Activated CD4-positive, alpha-beta T cell treated with anti-CD3 and anti-CD28 coated beads for 36 hours (primary cell): ENCODE measurements around the gene UMAD1. TPM values are rescaled to one million over a fixed set of nuclear protein-coding genes. Genes with fewer than 3 reads are reported as not detected.
A peak's percentile ranks its signal among the peaks of the same experiment; 100 is the strongest.
"Not testable (repeated sequence)": the region's sequence is repeated elsewhere in the genome, so short reads cannot be mapped to it uniquely, and the experiment has no call there.

Experiments
- ATAC-seq: fragments of 200-7000 bp; cut with Tn5 transposase; one replicate; pipeline ENCODE4 v1.10.0; 2021; ENCODE audit warnings: mild to moderate bottlenecking, moderate library complexity
- CTCF ChIA-PET: fragments of 350-600 bp; sonication (Branson Sonifier 250); formaldehyde crosslinking; loops from one replicate; lab custom pipeline; 2021; ENCODE audit warnings: antibody characterized with exemption; lab: Charles Lee
- POLR2A ChIA-PET: fragments of 350-600 bp; sonication (Branson Sonifier 250); formaldehyde crosslinking; loops from one replicate; lab custom pipeline; 2021; ENCODE audit warnings: antibody characterized with exemption, inconsistent platforms; lab: Charles Lee
- DNase-seq: peaks from one replicate; pipeline ENCODE4 v3.0.0-alpha.2; 2020
- H3K27ac Mint-ChIP-seq: one replicate; pipeline ENCODE4 v1.8.0; 2021; ENCODE audit warnings: mixed read lengths
- H3K27me3 Mint-ChIP-seq: one replicate; pipeline ENCODE4 v1.8.0; 2021; ENCODE audit warnings: mixed read lengths
- H3K36me3 Mint-ChIP-seq: one replicate; pipeline ENCODE4 v1.8.0; 2021; ENCODE audit warnings: low read depth, mixed read lengths
- H3K4me1 Mint-ChIP-seq: one replicate; pipeline ENCODE4 v1.8.0; 2021; ENCODE audit warnings: mixed read lengths
- H3K4me3 Mint-ChIP-seq: one replicate; pipeline ENCODE4 v1.8.0; 2021; ENCODE audit warnings: mild to moderate bottlenecking, moderate library complexity, mixed read lengths
- H3K9me3 Mint-ChIP-seq: one replicate; pipeline ENCODE4 v1.8.0; 2021; ENCODE audit warnings: low read depth, mixed read lengths
- intact Hi-C, 2 experiments: fragments of 100-400 bp; cut with DNase I in 1 of 2; cut with micrococcal nuclease in 1 of 2; formaldehyde crosslinking; loops; one replicate each; pipeline versions ENCODE4 v1.14.2 to v1.15.1; 2022 to 2024; cut with DNase I, micrococcal nuclease
- total RNA-seq, 2 experiments: library from RNA; stranded (reverse); gene quantifications; one replicate each; pipeline ENCODE4 v1.2.3, GENCODE V29; 2021

Gene UMAD1
- total RNA-seq, 2 experiments from 2014 or later = 13.1 to 14.5 TPM

GRCh38 chr7:7816816-7817536 lies 176.4 kb downstream of the UMAD1 start:
- ChIA-PET POLR2A (no interaction called here), CTCF (no interaction called here)
- DNase-seq (peak; percentile 28), ATAC-seq (peak; percentile 79)
- Mint-ChIP-seq H3K9me3 (no peaks in the 10 kb centered on the region), H3K36me3 (peaks cover 18% of the 10 kb centered on the region), H3K27ac (no peak overlapping the region), H3K4me1 (peaks cover 36% of the 10 kb centered on the region), H3K4me3 (no peak overlapping the region), H3K27me3 (no peaks in the 10 kb centered on the region)
- intact Hi-C loops = loop anchor here (1.0 to 5.0 kb wide), 2 partner anchors 45 to 177 kb away; partner anchors contain the start of gene UMAD1 (in 1 of the 2)

GRCh38 chr7:7817748-7818147 lies 177.2 kb downstream of the UMAD1 start:
- Mint-ChIP-seq H3K27ac (peak overlapping the region; percentile 9), H3K36me3 (peaks cover 18% of the 10 kb centered on the region), H3K4me1 (peaks cover 36% of the 10 kb centered on the region), H3K27me3 (no peaks in the 10 kb centered on the region), H3K9me3 (no peaks in the 10 kb centered on the region), H3K4me3 (no peak overlapping the region)
- ChIA-PET POLR2A (no interaction called here), CTCF (no interaction called here)
- no peak for ATAC-seq
- intact Hi-C loops = loop anchor here (1.0 to 5.0 kb wide), 2 partner anchors 45 to 177 kb away; partner anchors contain the start of gene UMAD1 (in 1 of the 2)
- DNase-seq = no peak

- H3K27ac Mint-ChIP-seq, H3K4me3 Mint-ChIP-seq, DNase-seq, POLR2A ChIA-PET, ATAC-seq, H3K9me3 Mint-ChIP-seq, CTCF ChIA-PET, H3K27me3 Mint-ChIP-seq: not testable (repeated sequence)
- intact Hi-C loops = loop anchor here in 1 of 2 experiments (5.0 kb wide), 1 partner anchor 46 kb away; no protein-coding TSS in a partner anchor
- Mint-ChIP-seq H3K36me3 (peaks cover 18% of the 10 kb centered on the region), H3K4me1 (peaks cover 36% of the 10 kb centered on the region)
Observed at GRCh38 chr7:7818179-7818578, 177.6 kb downstream of the UMAD1 start.

- Mint-ChIP-seq H3K36me3 (peaks cover 21% of the 10 kb centered on the region), H3K27ac (no peak overlapping the region), H3K27me3 (no peaks in the 10 kb centered on the region), H3K9me3 (no peaks in the 10 kb centered on the region), H3K4me1 (peaks cover 36% of the 10 kb centered on the region), H3K4me3 (no peak overlapping the region)
- intact Hi-C loops = loop anchor here in 1 of 2 experiments (5.0 kb wide), 1 partner anchor 47 kb away; no protein-coding TSS in a partner anchor
- ATAC-seq (no peak), DNase-seq (no peak)
- ChIA-PET CTCF (no interaction called here), POLR2A (interaction anchor here (0.8 kb wide), 1 partner anchor 50 kb away, joined by 3 read pairs; no protein-coding TSS in a partner anchor)
Observed at GRCh38 chr7:7819442-7820247, 179.1 kb downstream of the UMAD1 start.

- Mint-ChIP-seq H3K27ac (no peak overlapping the region), H3K27me3 (no peaks in the 10 kb centered on the region), H3K36me3 (peaks cover 22% of the 10 kb centered on the region), H3K4me3 (no peak overlapping the region), H3K4me1 (peaks cover 31% of the 10 kb centered on the region), H3K9me3 (peaks cover 3% of the 10 kb centered on the region)
- no peak for ATAC-seq
- CTCF ChIA-PET = interaction anchor here (0.7 to 1.8 kb wide), 2 partner anchors 139 to 215 kb away, joined by 3 to 6 read pairs; no protein-coding TSS in a partner anchor
- intact Hi-C loops = no loop called here
- POLR2A ChIA-PET = no interaction called here
- no peak for DNase-seq
Observed at GRCh38 chr7:7820409-7820808, 179.9 kb downstream of the UMAD1 start.

GRCh38 chr7:7820939-7821338 lies 180.4 kb downstream of the UMAD1 start:
- H3K27ac Mint-ChIP-seq = no peak overlapping the region
- H3K9me3 Mint-ChIP-seq = peaks cover 3% of the 10 kb centered on the region
- POLR2A ChIA-PET = no interaction called here
- DNase-seq = no peak
- intact Hi-C loops = no loop called here
- no peak for ATAC-seq
- peaks cover 20% of the 10 kb centered on the region for H3K36me3 Mint-ChIP-seq
- peaks cover 25% of the 10 kb centered on the region for H3K4me1 Mint-ChIP-seq
- H3K4me3 Mint-ChIP-seq = no peak overlapping the region
- H3K27me3 Mint-ChIP-seq = no peaks in the 10 kb centered on the region
- CTCF ChIA-PET = interaction anchor here (0.7 to 1.8 kb wide), 2 partner anchors 140 to 214 kb away, joined by 3 to 6 read pairs; no protein-coding TSS in a partner anchor

GRCh38 chr7:7821517-7821916 lies 181.0 kb downstream of the UMAD1 start:
- ATAC-seq = no peak
- H3K4me1 Mint-ChIP-seq = peaks cover 19% of the 10 kb centered on the region
- CTCF ChIA-PET = interaction anchor here (0.6 to 1.8 kb wide), 2 partner anchors 40 to 141 kb away, joined by 3 to 6 read pairs; no protein-coding TSS in a partner anchor
- H3K4me3 Mint-ChIP-seq = no peak overlapping the region
- intact Hi-C loops = no loop called here
- POLR2A ChIA-PET = no interaction called here
- H3K27ac Mint-ChIP-seq = no peak overlapping the region
- peaks cover 3% of the 10 kb centered on the region for H3K9me3 Mint-ChIP-seq
- no peaks in the 10 kb centered on the region for H3K27me3 Mint-ChIP-seq
- H3K36me3 Mint-ChIP-seq = peaks cover 22% of the 10 kb centered on the region
- DNase-seq = no peak

- H3K27me3 Mint-ChIP-seq, H3K9me3 Mint-ChIP-seq: not testable (repeated sequence)
Observed at GRCh38 chr7:7825294-7825693, 184.7 kb downstream of the UMAD1 start.

GRCh38 chr7:7829667-7830066 lies 189.1 kb downstream of the UMAD1 start:
- Mint-ChIP-seq H3K36me3 (peaks cover 23% of the 10 kb centered on the region), H3K4me3 (no peak overlapping the region), H3K27me3 (no peaks in the 10 kb centered on the region), H3K9me3 (peaks cover 3% of the 10 kb centered on the region), H3K4me1 (peaks cover 12% of the 10 kb centered on the region), H3K27ac (no peak overlapping the region)
- POLR2A ChIA-PET = no interaction called here
- ATAC-seq = no peak
- DNase-seq = no peak
- intact Hi-C loops = no loop called here
- CTCF ChIA-PET = interaction anchor here (0.7 to 1.3 kb wide), 2 partner anchors 34 to 167 kb away, joined by 3 read pairs; no protein-coding TSS in a partner anchor

More at GRCh38 chr7:7825294-7825693, 184.7 kb downstream of the UMAD1 start:
- CTCF ChIA-PET, H3K4me3 Mint-ChIP-seq, DNase-seq, POLR2A ChIA-PET, H3K27ac Mint-ChIP-seq, H3K4me1 Mint-ChIP-seq, intact Hi-C loops, ATAC-seq: not testable (repeated sequence)
- peaks cover 14% of the 10 kb centered on the region for H3K36me3 Mint-ChIP-seq

GRCh38 chr7:7830122-7830878 lies 189.7 kb downstream of the UMAD1 start:
- ChIA-PET POLR2A (no interaction called here), CTCF (interaction anchor here (0.7 kb wide), 1 partner anchor 33 kb away, joined by 3 read pairs; no protein-coding TSS in a partner anchor)
- no peak overlapping the region for H3K4me3 Mint-ChIP-seq
- peak; percentile 78 for ATAC-seq
- no peaks in the 10 kb centered on the region for H3K27me3 Mint-ChIP-seq
- peaks cover 12% of the 10 kb centered on the region for H3K4me1 Mint-ChIP-seq
- intact Hi-C loops = no loop called here
- peak; percentile 28 for DNase-seq
- H3K27ac Mint-ChIP-seq = peak overlapping the region; percentile 48
- peaks cover 19% of the 10 kb centered on the region for H3K36me3 Mint-ChIP-seq
- H3K9me3 Mint-ChIP-seq = peaks cover 1% of the 10 kb centered on the region

- Mint-ChIP-seq H3K9me3 (no peaks in the 10 kb centered on the region), H3K27ac (no peak overlapping the region), H3K4me3 (no peak overlapping the region), H3K36me3 (peaks cover 16% of the 10 kb centered on the region), H3K4me1 (peaks cover 12% of the 10 kb centered on the region), H3K27me3 (no peaks in the 10 kb centered on the region)
- DNase-seq = no peak
- no peak for ATAC-seq
- ChIA-PET POLR2A (no interaction called here), CTCF (no interaction called here)
- intact Hi-C loops = no loop called here
Observed at GRCh38 chr7:7832518-7832917, 192.0 kb downstream of the UMAD1 start.
